HT1080 (cell line): ENCODE results near the gene LDLRAD4. TPM values are rescaled to one million over a fixed set of nuclear protein-coding genes. Genes with fewer than 3 reads are reported as not detected.
A peak's percentile ranks its signal among the peaks of the same experiment; 100 is the strongest.

Experiments
- DNase-seq: peaks from one replicate; pipeline ENCODE4 v3.0.0-alpha.2; 2015; ENCODE audit warnings: low read depth
- total RNA-seq: library from RNA; depleted of rRNA; stranded (reverse); fragments of >200 nt; shearing (Covaris generic); gene quantifications from 2 replicates; pipeline ENCODE4 v1.2.3, GENCODE V29; 2014

Gene LDLRAD4
- total RNA-seq, 1 experiment from 2014 or later = not detected

DNA sequence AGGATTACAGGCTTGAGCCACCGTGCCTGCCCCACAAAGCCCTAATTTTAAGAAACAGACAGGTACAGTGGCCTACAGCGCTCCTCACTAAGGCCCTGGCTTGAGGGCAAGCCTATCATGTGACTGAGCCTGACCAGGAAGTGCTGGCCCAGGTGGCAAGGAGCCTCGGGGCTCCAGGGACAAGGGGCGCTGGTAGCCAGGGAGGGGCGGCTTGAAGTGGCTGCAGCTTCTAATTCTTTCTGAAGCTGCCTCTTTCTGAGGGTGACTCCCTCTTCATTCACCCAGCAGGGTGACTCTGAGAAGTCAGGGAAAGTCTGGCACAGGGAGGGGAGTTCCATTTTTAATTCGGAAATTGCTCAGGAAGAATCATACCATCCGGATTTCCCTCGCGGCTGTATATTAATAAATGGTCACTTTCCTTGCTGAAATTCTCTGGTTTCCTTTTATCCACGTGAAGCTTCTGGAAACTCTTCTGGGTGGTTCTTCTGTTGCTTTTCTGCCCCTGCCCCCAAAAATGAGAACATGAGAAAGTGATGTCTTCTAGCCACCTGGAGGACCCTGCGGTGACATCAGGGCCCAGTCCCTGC is 392.1 kb downstream of the LDLRAD4 start:
- no peak for DNase-seq

GRCh38 chr18:13611142-13611600 is 392.6 kb downstream of the LDLRAD4 start:
- no peak for DNase-seq

DNA sequence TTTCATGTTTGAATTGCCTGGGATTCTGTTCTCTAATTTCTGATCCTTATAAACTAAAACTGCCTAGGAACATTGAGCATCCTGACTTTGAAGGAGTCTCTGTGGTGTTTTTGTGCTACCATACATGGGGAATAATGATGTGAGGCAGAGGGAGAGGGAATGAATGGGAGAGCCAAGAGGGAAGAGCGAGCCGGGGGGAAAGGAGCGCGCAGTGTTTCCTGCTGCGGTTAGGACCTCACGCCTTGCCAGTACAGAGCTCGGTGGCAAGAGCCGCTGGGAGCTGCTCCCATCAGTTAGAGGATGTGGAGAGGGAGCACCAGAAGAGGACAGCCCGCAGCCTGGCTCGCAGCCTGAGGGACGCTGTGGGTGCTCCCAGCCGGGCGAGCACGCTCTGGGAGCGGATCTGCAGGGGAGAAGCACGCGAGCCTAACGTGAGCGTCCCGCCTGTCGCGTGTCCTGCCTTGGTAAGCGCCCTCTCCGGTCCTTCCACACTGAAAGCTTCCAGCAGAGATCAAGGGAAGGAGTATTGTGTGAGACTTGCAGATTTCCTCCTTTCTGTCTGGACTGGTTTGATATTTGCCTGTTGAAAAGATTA is 393.1 kb downstream of the LDLRAD4 start:
- peak; percentile 51 for DNase-seq

DNA sequence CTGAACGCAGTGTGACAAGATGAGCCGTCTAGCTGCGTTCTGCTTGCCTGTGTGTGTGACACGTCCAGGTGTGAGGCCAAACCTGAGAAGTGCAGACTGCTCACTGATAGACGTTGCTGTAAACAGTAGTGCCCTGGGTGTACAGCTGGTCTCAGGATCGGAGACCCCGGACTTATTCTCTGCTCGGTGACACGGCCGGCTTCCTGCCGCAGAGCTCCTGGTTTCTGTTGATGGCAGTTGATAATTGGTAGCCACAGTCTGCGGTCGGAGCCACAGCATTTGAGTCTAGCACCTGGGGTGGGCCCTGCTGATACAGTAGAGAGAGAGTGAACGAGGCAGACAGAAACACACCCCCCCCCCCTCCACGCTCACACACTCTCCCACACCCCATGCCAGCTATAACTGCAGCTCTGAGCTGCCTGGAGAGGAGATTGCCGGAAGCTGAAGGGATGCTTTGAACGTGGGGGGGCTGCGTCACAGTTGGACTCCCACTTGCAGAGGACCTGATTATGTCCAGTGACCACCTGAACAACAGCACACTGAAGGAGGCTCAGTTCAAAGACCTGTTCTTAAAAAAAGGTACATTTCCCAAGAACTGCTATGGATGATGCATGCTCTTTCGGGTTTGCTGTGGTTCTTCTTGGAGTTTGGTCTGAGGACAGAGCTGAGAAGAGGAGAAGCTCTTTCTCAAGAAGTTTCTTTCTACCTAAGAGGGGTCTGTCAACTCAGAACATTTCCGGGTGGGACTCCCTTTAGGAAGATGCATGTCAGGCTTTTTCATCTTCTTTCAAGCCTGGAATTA is 393.8 kb downstream of the LDLRAD4 start:
- DNase-seq = no peak

DNA sequence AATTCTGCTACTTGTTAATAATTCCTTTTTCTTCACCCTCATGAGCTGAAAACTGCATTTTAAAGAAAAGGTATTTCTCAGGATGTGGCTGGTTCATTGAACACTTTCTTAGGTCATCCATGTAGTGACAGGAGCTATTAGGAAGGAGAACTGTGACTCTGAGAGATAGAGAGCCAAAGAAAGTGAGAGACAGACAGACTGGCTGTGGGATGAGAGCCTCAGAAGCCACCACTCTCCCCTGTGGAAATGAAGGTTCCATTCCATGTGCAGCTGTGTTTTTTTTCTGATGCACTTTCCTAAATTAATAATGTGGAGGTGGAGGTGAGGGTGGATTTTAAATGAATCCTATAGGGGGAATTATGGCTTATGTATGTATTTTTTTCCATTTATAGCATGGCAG is 394.5 kb downstream of the LDLRAD4 start:
- no peak for DNase-seq

- DNase-seq = no peak
Measured at GRCh38 chr18:13613591-13614501, 395.3 kb downstream of the LDLRAD4 start.

GRCh38 chr18:13614641-13615288 is 396.2 kb downstream of the LDLRAD4 start:
- no peak for DNase-seq

DNA sequence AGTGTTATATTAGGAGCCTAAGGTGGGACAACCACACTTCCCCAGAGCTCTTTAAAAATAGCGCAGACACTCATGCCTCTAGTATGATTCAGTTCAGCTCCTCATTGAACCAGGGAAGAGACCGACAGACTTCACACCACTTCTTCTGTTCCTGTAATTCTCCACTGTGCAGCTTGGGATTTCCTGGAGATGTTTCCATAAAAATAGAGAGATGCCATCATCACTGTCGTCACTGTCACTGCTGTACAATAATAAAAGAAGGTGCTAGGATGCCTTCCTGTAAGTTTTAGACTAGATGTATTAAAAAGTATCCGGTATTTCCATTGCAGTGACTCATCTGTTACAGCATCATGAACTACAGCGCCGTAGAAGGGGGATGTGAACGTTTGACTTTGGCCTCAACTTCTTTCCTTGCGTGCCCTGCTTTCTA is 396.9 kb downstream of the LDLRAD4 start:
- DNase-seq = peak; percentile 38

DNA sequence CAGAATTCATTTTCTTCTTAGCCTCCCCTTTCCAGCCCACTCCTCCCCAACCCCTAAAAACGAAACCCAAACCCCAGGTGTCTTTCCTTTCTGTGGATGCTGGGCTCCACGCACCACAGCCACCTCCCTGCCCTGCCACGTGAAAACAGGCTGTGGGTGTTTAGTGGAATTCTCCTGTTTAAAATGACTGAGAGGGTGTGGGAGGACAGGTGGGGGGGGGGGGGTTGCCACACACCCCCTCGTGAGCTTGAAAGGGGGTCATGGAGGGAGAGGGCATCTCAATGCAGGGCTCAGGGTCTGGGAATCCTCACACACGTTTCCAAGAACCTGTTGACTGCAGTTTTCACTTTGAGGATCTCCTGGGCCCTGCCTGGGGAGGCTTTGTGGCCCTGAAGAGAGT is 397.5 kb downstream of the LDLRAD4 start:
- no peak for DNase-seq

DNA sequence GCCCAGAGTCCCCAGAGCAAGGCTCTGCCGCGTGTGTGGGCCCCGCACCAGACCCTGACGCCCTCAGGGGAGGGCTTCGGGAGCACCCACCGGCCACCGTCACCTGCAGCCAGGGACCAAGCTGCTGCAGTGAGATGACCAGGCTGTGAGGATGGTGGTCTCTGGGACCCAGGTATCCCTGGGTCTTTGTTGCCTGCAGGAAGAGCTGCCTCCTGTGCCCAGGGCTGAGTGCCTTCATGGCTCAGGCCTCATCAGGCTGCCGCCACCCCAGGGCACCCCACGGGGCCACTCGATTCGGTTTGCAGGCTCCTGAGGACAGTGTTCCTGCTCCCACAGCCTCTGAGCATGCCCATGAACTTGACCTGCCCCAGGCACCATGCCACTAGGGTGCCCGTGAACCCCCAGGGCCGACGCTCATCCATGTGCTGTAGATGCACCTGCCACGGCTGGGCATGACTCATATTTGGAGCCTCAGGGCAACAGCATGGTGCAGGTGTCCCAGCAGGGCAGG is 398.0 kb downstream of the LDLRAD4 start:
- DNase-seq = no peak

DNA sequence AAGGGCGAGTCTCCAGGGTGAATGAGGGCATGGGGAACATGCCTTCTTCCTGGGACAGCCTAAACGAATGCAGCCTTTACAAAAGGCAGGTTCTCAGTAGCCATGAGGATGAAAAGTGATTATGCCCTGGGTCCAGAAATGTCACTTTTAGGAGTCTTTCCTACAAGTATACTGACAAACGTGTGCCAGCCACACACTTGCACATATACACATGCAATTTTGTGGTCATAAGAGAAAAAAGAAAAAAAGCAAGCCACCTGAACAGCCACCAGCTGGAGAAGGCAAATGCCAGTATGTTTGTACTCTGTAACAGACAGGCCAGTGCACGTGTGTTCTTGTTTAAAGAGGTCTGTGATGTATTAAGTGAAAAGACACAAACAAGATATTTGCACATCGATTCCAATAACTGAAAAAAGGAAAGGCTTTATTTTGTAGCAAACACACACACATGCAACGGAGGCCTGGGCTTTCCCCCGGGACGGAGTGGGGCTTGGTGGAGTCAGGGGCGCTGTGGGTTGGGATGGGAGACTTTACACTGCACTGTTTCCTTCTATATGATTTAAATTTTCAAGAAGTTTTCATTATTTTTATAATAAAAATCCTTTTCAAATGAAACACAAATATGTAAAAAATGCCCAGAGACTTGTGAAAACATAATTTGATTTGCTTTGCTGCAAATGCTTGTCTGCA is 399.4 kb downstream of the LDLRAD4 start:
- no peak for DNase-seq

GRCh38 chr18:13618760-13619438 is 400.3 kb downstream of the LDLRAD4 start:
- no peak for DNase-seq

DNA sequence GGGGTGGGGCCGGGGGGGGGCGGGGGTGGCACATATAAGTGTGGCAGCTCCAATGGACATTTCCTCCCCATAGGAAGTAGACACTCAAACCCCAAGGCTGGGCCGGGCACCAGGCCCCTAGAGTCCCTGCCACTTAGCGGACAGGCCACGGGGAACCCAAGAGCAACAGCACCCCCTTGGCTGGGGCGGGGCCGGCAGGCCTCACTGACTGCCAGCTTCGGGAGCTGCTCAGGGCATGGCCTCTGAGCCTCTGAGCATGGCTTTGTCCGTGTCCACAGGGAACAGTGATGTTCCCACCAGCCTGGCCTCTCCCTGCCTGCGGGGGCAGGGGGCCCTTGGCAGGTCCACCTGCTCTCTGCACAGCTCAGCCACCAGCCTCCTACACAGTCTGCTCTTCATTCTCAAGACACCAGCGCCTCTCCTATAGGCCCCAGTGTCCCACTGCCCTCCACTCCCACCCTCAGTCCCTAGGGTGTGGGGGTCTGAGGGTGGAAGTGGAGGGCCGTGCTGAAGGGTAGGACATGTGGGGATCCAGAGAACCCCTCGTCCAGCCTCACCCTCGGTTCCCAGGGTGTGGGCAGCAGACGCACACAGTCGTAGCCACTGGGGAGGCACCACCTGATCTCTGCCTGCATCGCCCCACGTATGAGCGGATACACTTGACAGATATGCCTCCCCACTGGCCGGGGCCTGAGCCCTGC is 401.1 kb downstream of the LDLRAD4 start:
- no peak for DNase-seq

- DNase-seq = no peak
Measured at GRCh38 chr18:13620206-13620672, 401.7 kb downstream of the LDLRAD4 start.

- no peak for DNase-seq
Measured at GRCh38 chr18:13620818-13621445, 402.4 kb downstream of the LDLRAD4 start.

DNA sequence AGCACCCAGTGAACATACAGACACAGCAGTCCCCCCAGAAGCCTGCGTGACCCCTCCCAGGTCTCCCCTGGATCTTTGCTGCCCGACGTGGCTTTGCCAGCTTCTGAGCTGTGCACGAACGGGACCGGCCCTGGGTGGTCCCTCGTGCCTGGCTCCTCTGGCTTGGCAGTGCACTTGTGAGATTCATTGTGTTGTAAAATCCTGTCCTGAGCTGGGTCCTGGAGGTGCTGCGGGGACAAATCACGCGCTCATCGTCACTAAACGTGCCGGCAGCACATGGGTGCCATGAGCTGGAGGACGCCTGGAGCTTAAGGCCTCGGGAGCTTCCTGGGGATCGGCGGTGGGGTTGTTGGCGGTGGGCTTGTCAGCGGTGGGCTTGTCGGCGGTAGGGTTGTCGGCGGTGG is 402.9 kb downstream of the LDLRAD4 start:
- DNase-seq = no peak

DNA sequence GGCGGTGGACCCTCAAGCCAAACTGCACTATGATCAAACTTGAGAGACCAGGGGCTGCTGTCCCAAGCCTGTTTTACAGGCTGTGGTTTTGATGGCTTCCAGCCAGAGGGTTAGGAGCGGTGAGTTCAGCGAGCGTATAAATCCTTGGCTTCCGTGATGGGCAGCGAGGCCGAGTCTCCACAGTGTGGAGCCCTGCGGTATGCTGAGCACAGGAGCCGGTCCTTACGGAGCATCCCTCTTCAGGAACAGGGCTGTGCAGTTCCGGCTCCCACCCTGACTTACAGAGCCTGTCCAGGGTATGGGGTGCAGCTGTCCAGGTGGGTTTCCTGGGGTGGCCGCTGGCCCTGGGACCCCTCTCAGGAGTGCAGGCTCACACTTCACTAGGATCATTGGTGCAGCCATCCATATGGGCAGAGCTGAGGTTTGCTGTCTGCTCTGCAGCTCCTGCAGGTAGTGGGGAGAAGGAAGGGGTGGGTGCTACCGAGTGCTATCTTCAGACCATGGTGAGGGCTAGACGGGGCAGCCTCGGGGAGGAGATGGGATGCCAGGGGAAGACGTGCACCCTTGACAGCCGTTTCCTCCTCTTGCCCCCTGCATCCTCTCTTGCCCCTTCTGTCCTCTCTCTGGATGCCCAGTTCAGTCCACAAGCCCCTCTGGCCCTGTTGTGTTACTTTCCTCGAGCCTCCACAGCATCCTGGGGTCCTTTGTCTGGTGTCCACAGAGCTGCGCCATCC is 403.5 kb downstream of the LDLRAD4 start:
- DNase-seq = no peak

- DNase-seq = no peak
Measured at GRCh38 chr18:13622751-13623150, 404.2 kb downstream of the LDLRAD4 start.
